Ishikawa (cell line): ENCODE results near the gene TXNRD3.

Source experiments
- CEBPB ChIP-seq: IDR thresholded peaks from 2 replicates; pipeline ENCODE4 v1.6.1; 2012
- CREB1 ChIP-seq: IDR thresholded peaks from 2 replicates; pipeline ENCODE4 v1.6.1; 2012; ENCODE audit warnings: low read depth
- EGR1 ChIP-seq: IDR thresholded peaks from 2 replicates; pipeline ENCODE4 v1.6.1; 2012
- EP300 ChIP-seq: IDR thresholded peaks from 2 replicates; pipeline ENCODE4 v1.6.1; 2012; ENCODE audit warnings: borderline replicate concordance
- FOXM1 ChIP-seq: IDR thresholded peaks from 2 replicates; pipeline ENCODE4 v1.6.1; 2012; ENCODE audit warnings: low read depth, borderline replicate concordance
- MAX ChIP-seq: IDR thresholded peaks from 2 replicates; pipeline ENCODE4 v1.6.1; 2012
- NFIC ChIP-seq: IDR thresholded peaks from 2 replicates; pipeline ENCODE4 v1.6.1; 2012
- RAD21 ChIP-seq: IDR thresholded peaks from 2 replicates; pipeline ENCODE4 v1.6.1; 2012; ENCODE audit warnings: low read depth
- REST ChIP-seq: IDR thresholded peaks from 2 replicates; pipeline ENCODE4 v1.6.1; 2012; ENCODE audit warnings: low read depth, mild to moderate bottlenecking
- TAF1 ChIP-seq: IDR thresholded peaks from 2 replicates; pipeline ENCODE4 v1.6.1; 2012; ENCODE audit warnings: low read depth, mild to moderate bottlenecking
- TCF12 ChIP-seq: IDR thresholded peaks from 2 replicates; pipeline ENCODE4 v1.6.1; 2012; ENCODE audit warnings: low read depth
- TEAD4 ChIP-seq: IDR thresholded peaks from 2 replicates; pipeline ENCODE4 v1.6.1; 2012
- USF1 ChIP-seq: IDR thresholded peaks from 2 replicates; pipeline ENCODE4 v1.6.1; 2012
- YY1 ChIP-seq: IDR thresholded peaks from 2 replicates; pipeline ENCODE4 v1.6.1; 2012; ENCODE audit warnings: low read depth
- ZBTB7A ChIP-seq: IDR thresholded peaks from 2 replicates; pipeline ENCODE4 v1.6.1; 2012; ENCODE audit warnings: low read depth

TXNRD3 gene

GRCh38 chr3:126557415-126557745 is 97.5 kb downstream of the TXNRD3 start:
- no peak for TF ChIP-seq USF1
- no peak for TF ChIP-seq EP300
- no peak for TF ChIP-seq EGR1
- no peak for TF ChIP-seq TCF12
- no peak for TF ChIP-seq FOXM1
- no peak for TF ChIP-seq CREB1
- TF ChIP-seq TEAD4: no peak
- TF ChIP-seq REST: no peak
- TF ChIP-seq YY1: no peak
- TF ChIP-seq CEBPB: no peak
- no peak for TF ChIP-seq ZBTB7A
- no peak for TF ChIP-seq MAX
- no peak for TF ChIP-seq TAF1
- no peak for TF ChIP-seq NFIC
- no peak for TF ChIP-seq RAD21
